ENCODE results near the gene C16orf92. TPM values are rescaled to one million over a fixed set of nuclear protein-coding genes. Genes with fewer than 3 reads are reported as not detected.

C16orf92 gene
- total and polyA plus RNA-seq, 2 of the 13 experiments (the other 11 are each of a cell fraction or from before 2014, with no cell fraction given): not detected

- TF ChIP-seq TEF (CRISPR knock-in tag; IDR thresholded peaks at IDR 0.05) (0 out of 2 replicates have a peak, but pooled peaks have one; percentile 8), MXD4 (CRISPR knock-in tag; IDR thresholded peaks at IDR 0.05) (peak; percentile 91), ZSCAN22 (CRISPR knock-in tag; IDR thresholded peaks at IDR 0.05) (peak; percentile 44; the same call in 1 of the 2 replicates), ZNF772 (CRISPR knock-in tag; IDR thresholded peaks at IDR 0.05) (peak; percentile 97), NFYC (CRISPR knock-in tag; IDR thresholded peaks at IDR 0.05) (peak; percentile 84), TAF15 (IDR thresholded peaks at IDR 0.05; ENCODE audit: low read depth, low read length, poor library complexity, severe bottlenecking) (no peak), ZSCAN31 (CRISPR knock-in tag; IDR thresholded peaks at IDR 0.05; ENCODE audit: low read depth) (peak; percentile 96), HNRNPH1 (optimal IDR thresholded peaks at IDR 0.05; ENCODE audit: low read depth, low read length) (peak; percentile 82), ARID3A (IDR thresholded peaks at IDR 0.05; ENCODE audit: low read depth, low read length) (no peak; the same call in 1 of the 2 replicates), AKAP8 (CRISPR knock-in tag; IDR thresholded peaks at IDR 0.05) (peak; percentile 98), ZNF670 (CRISPR knock-in tag; IDR thresholded peaks at IDR 0.05; ENCODE audit: borderline replicate concordance) (peak; percentile 96; the same call in 1 of the 2 replicates), ATM (IDR thresholded peaks at IDR 0.05; ENCODE audit: borderline replicate concordance) (no peak), ZNF101 (CRISPR knock-in tag; IDR thresholded peaks at IDR 0.05; ENCODE audit: borderline replicate concordance, low read depth) (0 out of 2 replicates have a peak, but pooled peaks have one; percentile 38), POGZ (CRISPR knock-in tag; IDR thresholded peaks at IDR 0.05) (peak; percentile 94), SMYD3 (CRISPR knock-in tag; IDR thresholded peaks at IDR 0.05) (peak; percentile 22; the same call in 1 of the 2 replicates), TBP (CRISPR knock-in tag; IDR thresholded peaks at IDR 0.05) (0 out of 2 replicates have a peak, but pooled peaks have one; percentile 32), ZNF891 (CRISPR knock-in tag; IDR thresholded peaks at IDR 0.05) (peak; percentile 96), CENPX (CRISPR knock-in tag; IDR thresholded peaks at IDR 0.05) (no peak), UBTF (CRISPR knock-in tag; IDR thresholded peaks at IDR 0.05) (peak; percentile 98), ZNF10 (CRISPR knock-in tag; IDR thresholded peaks at IDR 0.05; ENCODE audit: borderline replicate concordance, low read depth) (no peak), THAP9 (CRISPR knock-in tag; IDR thresholded peaks at IDR 0.05; ENCODE audit: borderline replicate concordance) (peak; percentile 90; the same call in 1 of the 2 replicates), JDP2 (CRISPR knock-in tag; IDR thresholded peaks at IDR 0.05; ENCODE audit: borderline replicate concordance) (peak; percentile 30; the same call in 1 of the 2 replicates)
Measured at GRCh38 chr16:30065102-30065942, 42.3 kb downstream of the C16orf92 start, which contains the start of gene ALDOA (continued).
